Left renal cortex interstitium (tissue), 4 donors: ENCODE data around the gene CFAP141. TPM values are rescaled to one million over a fixed set of nuclear protein-coding genes. Genes with fewer than 3 reads are reported as not detected.

Experiments
- DNase-seq, 4 donors: peaks; one replicate each; pipeline ENCODE4 v3.0.0-alpha.2; 2013; ENCODE audit warnings: low read depth in 4 of 4, low spot score in 2 of 4, missing footprints in 1 of 4
- polyA plus RNA-seq, 4 donors: library from polyadenylated mRNA; unstranded; fragments of 120-200 nt; gene quantifications; one replicate each; pipeline ENCODE4 v1.2.1, GENCODE V29; 2013; ENCODE audit not compliant: insufficient read length in 4 of 4

Gene CFAP141
- polyA plus RNA-seq, 4 donors = not detected

GRCh38 chr1:154174654-154175053, 31.5 kb downstream of the CFAP141 start:
- no peak for DNase-seq

GRCh38 chr1:154171880-154172279, 34.3 kb downstream of the CFAP141 start:
- DNase-seq = no peak

- DNase-seq = no peak
Observed at GRCh38 chr1:154171223-154171583, 34.9 kb downstream of the CFAP141 start.

- no peak for DNase-seq
Observed at GRCh38 chr1:154170547-154171222, 35.4 kb downstream of the CFAP141 start.

GRCh38 chr1:154167461-154167860, 38.7 kb downstream of the CFAP141 start:
- no peak for DNase-seq

- DNase-seq = no peak
Observed at GRCh38 chr1:154166207-154166606, 39.9 kb downstream of the CFAP141 start.

- DNase-seq = no peak
Observed at GRCh38 chr1:154159554-154159953, 46.6 kb downstream of the CFAP141 start.

- no peak for DNase-seq
Observed at GRCh38 chr1:154158307-154159125, 47.6 kb downstream of the CFAP141 start.

- DNase-seq = no peak
Observed at GRCh38 chr1:154157520-154158306, 48.4 kb downstream of the CFAP141 start.

GRCh38 chr1:154155251-154155650, 50.9 kb downstream of the CFAP141 start:
- peak in 2 of 4 donors; percentile 10 to 25 for DNase-seq

GRCh38 chr1:154154534-154155191, 51.5 kb downstream of the CFAP141 start, which contains the start of gene NUP210L:
NUP210L (minus strand) TSS chr1:154155073.
- DNase-seq = peak in 2 of 4 donors; percentile 4 to 17

GRCh38 chr1:154154053-154154452, 52.1 kb downstream of the CFAP141 start:
- DNase-seq = no peak

- no peak for DNase-seq
Observed at GRCh38 chr1:154151311-154151710, 54.8 kb downstream of the CFAP141 start.

Other genes with a start within 250 kb of the CFAP141 start
- gene CRTC2, start 247.7 kb downstream of the CFAP141 start, polyA plus RNA-seq = 10 to 100 TPM; 29.1 to 68.2 (median 47.7) TPM
- gene SLC39A1, start 242.8 kb downstream of the CFAP141 start, polyA plus RNA-seq = 10 to 100 TPM; 78.0 to 88.9 (median 86.7) TPM
- 10 to 100 TPM; 32.8 to 43.9 (median 38.8) TPM for gene CREB3L4, start 238.4 kb downstream of the CFAP141 start, polyA plus RNA-seq
- 100 to 1,000 TPM in 3 of 4 donors, 10 to 100 TPM in 1; 97.2 to 126 (median 107) TPM for gene JTB, start 228.7 kb downstream of the CFAP141 start, polyA plus RNA-seq
- 100 to 1,000 TPM; 154 to 187 (median 168) TPM for gene RAB13, start 220.0 kb downstream of the CFAP141 start, polyA plus RNA-seq
- 1,000 to 10,000 TPM; 2,624 to 3,625 (median 3,072) TPM for gene RPS27, start 215.6 kb downstream of the CFAP141 start, polyA plus RNA-seq
- under 1 TPM; 0.10 to 0.22 (median 0.13) TPM for gene NUP210L, start 51.3 kb downstream of the CFAP141 start, polyA plus RNA-seq
- gene TPM3, start 14.2 kb downstream of the CFAP141 start, polyA plus RNA-seq = 100 to 1,000 TPM; 249 to 292 (median 288) TPM
- 100 to 1,000 TPM; 143 to 206 (median 185) TPM for gene UBAP2L, start 14.6 kb upstream of the CFAP141 start, polyA plus RNA-seq
- gene HAX1, start 66.3 kb upstream of the CFAP141 start, polyA plus RNA-seq = 10 to 100 TPM; 76.9 to 85.2 (median 83.0) TPM
- gene AQP10, start 114.8 kb upstream of the CFAP141 start, polyA plus RNA-seq = under 1 TPM in 2 of 4 donors, not detected in 2; 0.16 to 0.22 TPM
- gene ATP8B2, start 119.2 kb upstream of the CFAP141 start, polyA plus RNA-seq = 10 to 100 TPM; 24.3 to 32.3 (median 28.0) TPM
- gene IL6R, start 199.0 kb upstream of the CFAP141 start, polyA plus RNA-seq = 1 to 10 TPM; 5.4 to 7.7 (median 6.0) TPM